K562 (cell line): ENCODE data around the gene SACS. TPM values are rescaled to one million over a fixed set of nuclear protein-coding genes. Genes with fewer than 3 reads are reported as not detected.

Source experiments
- MGA ChIP-seq: fragments of 450-650 bp; IDR thresholded peaks from 2 replicates; pipeline ENCODE4 v1.6.1; 2016; ENCODE audit warnings: mild to moderate bottlenecking, moderate library complexity
- polyA plus RNA-seq, 8 experiments: library from polyadenylated mRNA; depleted of rRNA in 4 of 8; stranded (reverse) in 5 of 8; unstranded in 3 of 8; fragments of >200 nt; fragmentation: Nextera tagmentation in 2 of 8; fragmentation: Illumina TruSeq in 1 of 8; extraction: Ambion mirVana in 2 of 8; extraction: Trizol in 1 of 8; gene quantifications; 2 replicates each; pipeline versions ENCODE4 v1.2.1 to v1.2.3, GENCODE V29; 2011 to 2014; ENCODE audit warnings: inconsistent platforms in 1 of 8, missing spikeins in 1 of 8
- total RNA-seq, 7 experiments: library from RNA; depleted of rRNA in 6 of 7; stranded (reverse); fragments of >200 nt in 6 of 7; fragmentation: Illumina TruSeq in 2 of 7; extraction: Trizol in 2 of 7; gene quantifications; 2 replicates each; pipeline versions ENCODE4 v1.2.1 to v1.2.3, GENCODE V29; 2011 to 2021; ENCODE audit warnings: low replicate concordance in 1 of 7

The SACS gene
- total and polyA plus RNA-seq, 9 of the 15 experiments (the other 6 are each of a cell fraction or from before 2014, with no cell fraction given) = 4.7 to 28.2 (median 18.9) TPM

- TF ChIP-seq MGA = peak; percentile 34; the same call in 1 of the 2 replicates
- TF ChIP-seq, all 486 proteins: peak for 1
Measured at GRCh38 chr13:23323946-23324709, 109.4 kb downstream of the SACS start (continued).
